ENCODE measurements around the gene NRM. TPM values are rescaled to one million over a fixed set of nuclear protein-coding genes. Genes with fewer than 3 reads are reported as not detected.

Gene NRM
- total RNA-seq, 1 experiment from 2014 or later, result 31.2 TPM

GRCh38 chr6:30712441-30712945 lies 21.7 kb upstream of the NRM start (continued):
- TF ChIP-seq STAT6 (CRISPR knock-in tag; conservative IDR thresholded peaks at IDR 0.05; ENCODE audit: low read depth) (no peak), E2F4 (CRISPR knock-in tag; IDR thresholded peaks at IDR 0.05; ENCODE audit: borderline replicate concordance, low read depth) (no peak), CTCF (IDR thresholded peaks at IDR 0.05) (no peak), GABPB1 (CRISPR knock-in tag; IDR thresholded peaks at IDR 0.05) (no peak), OVOL2 (CRISPR knock-in tag; IDR thresholded peaks at IDR 0.05; ENCODE audit: borderline replicate concordance) (no peak), NR2C2 (CRISPR knock-in tag; IDR thresholded peaks at IDR 0.05) (no peak), RORB (CRISPR knock-in tag; IDR thresholded peaks at IDR 0.05) (no peak), SP1 (CRISPR knock-in tag; conservative IDR thresholded peaks at IDR 0.05) (no peak)

- DNase-seq (ENCODE audit: low spot score), result no peak
- CTCF ChIA-PET, result no interaction called here
- no peak overlapping the region for H3K4me3 Mint-ChIP-seq
- no peak for ATAC-seq
- H3K9me3 Mint-ChIP-seq, result no peaks in the 10 kb centered on the region
- H3K36me3 Mint-ChIP-seq, result peaks cover 74% of the 10 kb centered on the region
- H3K27ac Mint-ChIP-seq, result no peak overlapping the region
- H3K4me1 Mint-ChIP-seq, result peaks cover 22% of the 10 kb centered on the region
- no peaks in the 10 kb centered on the region for H3K27me3 Mint-ChIP-seq (ENCODE audit: low read depth)
- POLR2A ChIA-PET, result interaction anchor here (1.2 to 1.3 kb wide), 2 partner anchors 8 to 24 kb away, joined by 3 to 4 read pairs; no protein-coding TSS in a partner anchor
- TF ChIP-seq NR3C1 (CRISPR knock-in tag; conservative IDR thresholded peaks at IDR 0.05; ENCODE audit: low read depth) (no peak), ZSCAN18 (CRISPR knock-in tag; IDR thresholded peaks at IDR 0.05) (no peak), ZBTB43 (CRISPR knock-in tag; IDR thresholded peaks at IDR 0.05) (no peak), ETV6 (CRISPR knock-in tag; IDR thresholded peaks at IDR 0.05) (no peak), FOXK1 (CRISPR knock-in tag; IDR thresholded peaks at IDR 0.05) (no peak), HMGXB4 (CRISPR knock-in tag; IDR thresholded peaks at IDR 0.05) (no peak), GRHL2 (CRISPR knock-in tag; IDR thresholded peaks at IDR 0.05; ENCODE audit: insufficient replicate concordance, severe bottlenecking) (no peak), ATF6 (CRISPR knock-in tag; IDR thresholded peaks at IDR 0.05) (no peak), ATF3 (CRISPR knock-in tag; conservative IDR thresholded peaks at IDR 0.05) (no peak), ZNF138 (CRISPR knock-in tag; conservative IDR thresholded peaks at IDR 0.05) (no peak), NFYB (CRISPR knock-in tag; conservative IDR thresholded peaks at IDR 0.05; ENCODE audit: low read depth) (no peak), FOXP4 (CRISPR knock-in tag; IDR thresholded peaks at IDR 0.05) (no peak), ELF4 (CRISPR knock-in tag; IDR thresholded peaks at IDR 0.05; ENCODE audit: low read depth) (no peak)
Measured at GRCh38 chr6:30711758-30712380, 21.1 kb upstream of the NRM start.

All from WTC11 (cell line).